A549 (cell line): ENCODE results near the gene LILRA2. TPM values are rescaled to one million over a fixed set of nuclear protein-coding genes. Genes with fewer than 3 reads are reported as not detected.
"Not testable (repeated sequence)": the region's sequence is repeated elsewhere in the genome, so short reads cannot be mapped to it uniquely, and the experiment has no call there.

Experiments used
- ATAC-seq, 2 experiments: fragments of 200-7000 bp in 1 of 2; fragments of >200 bp in 1 of 2; cut with Nextera tagmentation in 1 of 2; cut with Tn5 transposase in 1 of 2; 3 replicates each; pipeline versions ENCODE4 v1.8.0 to v1.9.1; 2018 to 2020; ENCODE audit warnings: mild to moderate bottlenecking in 1 of 2, moderate library complexity in 1 of 2
- CTCF ChIA-PET: fragments of 300-600 bp; sonication (Branson Sonifier 250); formaldehyde crosslinking; extraction: SDS; loops from one replicate; lab custom pipeline; 2021; ENCODE audit warnings: antibody characterized with exemption, inconsistent platforms; lab: Yijun Ruan, JAX
- POLR2A ChIA-PET: fragments of 350-600 bp; formaldehyde crosslinking; extraction: SDS; loops from one replicate; lab custom pipeline; 2021; ENCODE audit warnings: antibody characterized with exemption, inconsistent platforms; lab: Yijun Ruan, JAX
- DNase-seq, 2 experiments: peaks; one replicate each; pipeline versions ENCODE4 v3.0.0 to v3.0.0-alpha.2; 2011 to 2016; ENCODE audit warnings: low read depth in 1 of 2, low spot score in 1 of 2
- FAIRE-seq: peaks from 2 replicates; lab custom pipeline; 2011; peaks lifted over from hg19 to GRCh38; lab: Jason Lieb, UNC
- H3K27ac ChIP-seq, 2 experiments: fragments of >200 bp; sonication (Bioruptor Twin); formaldehyde crosslinking; 3 replicates each; pipeline ENCODE4 v1.5.1; 2016 to 2017
- H3K4me1 ChIP-seq: fragments of >200 bp; sonication (Bioruptor Twin); formaldehyde crosslinking; 3 replicates; pipeline ENCODE4 v1.6.1; 2016
- H3K4me2 ChIP-seq: fragments of >200 bp; sonication (Bioruptor Twin); formaldehyde crosslinking; 3 replicates; pipeline ENCODE4 v1.6.1; 2016
- H3K4me3 ChIP-seq: fragments of >200 bp; sonication (Bioruptor Twin); formaldehyde crosslinking; 3 replicates; pipeline ENCODE4 v1.5.1; 2016
- H3K9me3 ChIP-seq: fragments of >200 bp; sonication (Bioruptor Twin); formaldehyde crosslinking; 3 replicates; pipeline ENCODE4 v1.6.1; 2016
- BCL3 ChIP-seq: fragments of >200 bp; sonication (Bioruptor Twin); formaldehyde crosslinking; IDR thresholded peaks from 3 replicates; pipeline ENCODE4 v1.6.1; 2016
- CBX2 ChIP-seq: fragments of 200-600 bp; sonication (generic); IDR thresholded peaks from 2 replicates; pipeline ENCODE4 v1.6.1; 2016; ENCODE audit warnings: low read depth, mild to moderate bottlenecking, borderline replicate concordance
- CTCF ChIP-seq: fragments of >200 bp; sonication (Bioruptor Twin); formaldehyde crosslinking; IDR thresholded peaks from 3 replicates; pipeline ENCODE4 v1.5.1; 2016
- ELK1 ChIP-seq: fragments of 150-350 bp; IDR thresholded peaks from 2 replicates; pipeline ENCODE4 v1.6.1; 2014; ENCODE audit warnings: low read depth, mild to moderate bottlenecking, low read length
- EP300 ChIP-seq, 2 experiments: fragments of >200 bp; sonication (Bioruptor Twin); formaldehyde crosslinking; IDR thresholded peaks; 2 replicates in 1 of 2; 3 replicates in 1 of 2; pipeline ENCODE4 v1.6.1; 2016 to 2017
- HDAC2 ChIP-seq: fragments of 200-600 bp; sonication (generic); IDR thresholded peaks from 2 replicates; pipeline ENCODE4 v1.6.1; 2016
- HOXA7 ChIP-seq: fragments of 250-450 bp; sonication (Bioruptor Pico); IDR thresholded peaks from 2 replicates; pipeline ENCODE4 v1.5.0; 2020; ENCODE audit warnings: mild to moderate bottlenecking, moderate library complexity
- MAX ChIP-seq: IDR thresholded peaks from 2 replicates; pipeline ENCODE4 v1.6.1; 2012
- MAZ ChIP-seq: fragments of 150-350 bp; IDR thresholded peaks from 2 replicates; pipeline ENCODE4 v1.6.1; 2014; ENCODE audit warnings: antibody characterized with exemption, low read depth, low read length, borderline replicate concordance
- NFE2L2 ChIP-seq: fragments of 150-350 bp; conservative IDR thresholded peaks from 2 replicates; pipeline ENCODE4 v1.6.1; 2014; ENCODE audit warnings: low read length
- PBX3 ChIP-seq: IDR thresholded peaks from 2 replicates; pipeline ENCODE4 v1.6.1; 2012
- SREBF2 ChIP-seq: fragments of 450-650 bp; IDR thresholded peaks from 2 replicates; pipeline ENCODE4 v1.6.1; 2014; ENCODE audit warnings: mild to moderate bottlenecking, moderate library complexity
- WGBS: methylation state at CpG from one replicate; pipeline ENCODE4 v1.1.6; 2017; ENCODE audit errors: missing lambda C conversion rate; 5-methylcytosine and 5-hydroxymethylcytosine counted together
- polyA plus RNA-seq, 4 experiments: library from polyadenylated mRNA; depleted of rRNA in 3 of 4; stranded (reverse); fragments of >200 nt; fragmentation: RNase III in 1 of 4; extraction: RNeasy Plus Mini Kit Qiagen cat#74134 plus additional on column Dnase treatment in 1 of 4; gene quantifications; 2 replicates in 3 of 4; 3 replicates in 1 of 4; pipeline ENCODE4 v1.2.3, GENCODE V29; 2011 to 2017

Gene LILRA2
- polyA plus RNA-seq, 2 of the 4 experiments (the other 2 are of a cell fraction): not detected

- POLR2A ChIA-PET, H3K4me2 ChIP-seq, DNase-seq, H3K9me3 ChIP-seq, H3K4me1 ChIP-seq, CTCF ChIA-PET, H3K27ac ChIP-seq, FAIRE-seq, H3K4me3 ChIP-seq: not testable (repeated sequence)
- WGBS: 13% methylated on average over 11 of the region's 15 CpGs
- ATAC-seq: peak; percentile 22 to 32; a peak in 2 of 6 replicates
Measured at GRCh38 chr19:54624934-54625730, 51.5 kb downstream of the LILRA2 start.

GRCh38 chr19:54626757-54627156 is 53.2 kb downstream of the LILRA2 start:
- ATAC-seq (no peak), FAIRE-seq (no peak)

GRCh38 chr19:54627912-54628311 is 54.3 kb downstream of the LILRA2 start:
- ATAC-seq, H3K4me2 ChIP-seq, FAIRE-seq, H3K4me1 ChIP-seq, H3K4me3 ChIP-seq, H3K9me3 ChIP-seq, DNase-seq, H3K27ac ChIP-seq, POLR2A ChIA-PET: not testable (repeated sequence)
- CTCF ChIA-PET: interaction anchor here (0.8 kb wide), 1 partner anchor 10 kb away, joined by 3 read pairs; no protein-coding TSS in a partner anchor
- WGBS: 2% methylated on average over 4 of the region's 4 CpGs

More at GRCh38 chr19:54626757-54627156, 53.2 kb downstream of the LILRA2 start:
- Histone ChIP-seq H3K4me1 (no peaks in the 10 kb centered on the region), H3K4me3 (no peak overlapping the region), H3K9me3 (no peaks in the 10 kb centered on the region), H3K27ac (no peak overlapping the region), H3K4me2 (no peak overlapping the region)
- no peak for DNase-seq
- CTCF ChIA-PET: no interaction called here
- POLR2A ChIA-PET: no interaction called here
- no peak for TF ChIP-seq NFE2L2
- no peak for TF ChIP-seq CBX2
- TF ChIP-seq HDAC2: no peak
- TF ChIP-seq MAZ: no peak
- TF ChIP-seq SREBF2: no peak
- TF ChIP-seq MAX: no peak
- no peak for TF ChIP-seq CTCF
- no peak for TF ChIP-seq EP300 (IDR thresholded peaks at IDR 0.05)
- TF ChIP-seq ELK1: no peak
- TF ChIP-seq HOXA7 (CRISPR knock-in tag): no peak
- WGBS: 26% methylated on average over 8 of the region's 8 CpGs

GRCh38 chr19:54630262-54630661 is 56.7 kb downstream of the LILRA2 start, which contains the start of gene LILRB1:
Gene LILRB1 (plus strand): TSS chr19:54630484. CDS start chr19:54631074, 590 bp downstream.
- H3K4me1 ChIP-seq, H3K9me3 ChIP-seq, H3K27ac ChIP-seq, FAIRE-seq, ATAC-seq, POLR2A ChIA-PET, DNase-seq, H3K4me2 ChIP-seq, H3K4me3 ChIP-seq: not testable (repeated sequence)
- 35% methylated on average over 9 of the region's 9 CpGs for WGBS
- CTCF ChIA-PET: interaction anchor here (1.6 kb wide), 1 partner anchor 22 kb away, joined by 4 read pairs; no protein-coding TSS in a partner anchor

- TF ChIP-seq ELK1: no peak
- TF ChIP-seq BCL3: no peak
- TF ChIP-seq MAX: no peak
- no peak for TF ChIP-seq SREBF2
- TF ChIP-seq PBX3: no peak
- DNase-seq (no peak), FAIRE-seq (no peak)
Measured at GRCh38 chr19:54630782-54631181, 57.2 kb downstream of the LILRA2 start.

More at GRCh38 chr19:54630782-54631181, 57.2 kb downstream of the LILRA2 start:
- ChIA-PET CTCF (interaction anchor here (1.6 kb wide), 1 partner anchor 22 kb away, joined by 4 read pairs; no protein-coding TSS in a partner anchor), POLR2A (no interaction called here)
- no peak overlapping the region for H3K27ac ChIP-seq
- 6% methylated on average over 6 of the region's 6 CpGs for WGBS
- no peaks in the 10 kb centered on the region for H3K9me3 ChIP-seq
- H3K4me2 ChIP-seq: no peak overlapping the region
- ATAC-seq: peak in 1 of 2 experiments; percentile 18; a peak in 1 of 6 replicates
- H3K4me3 ChIP-seq: no peak overlapping the region
- no peaks in the 10 kb centered on the region for H3K4me1 ChIP-seq
